Middle frontal gyrus (tissue), 1 donor: Measurements from ENCODE around the gene CR1.
"Not testable (repeated sequence)": the region's sequence is repeated elsewhere in the genome, so short reads cannot be mapped to it uniquely, and the experiment has no call there.

Experiments used
- DNase-seq: peaks from one replicate; pipeline ENCODE4 v3.0.0-alpha.2; 2015; ENCODE audit warnings: low spot score; ENCODE audit errors: extremely low spot score

The CR1 gene

DNA sequence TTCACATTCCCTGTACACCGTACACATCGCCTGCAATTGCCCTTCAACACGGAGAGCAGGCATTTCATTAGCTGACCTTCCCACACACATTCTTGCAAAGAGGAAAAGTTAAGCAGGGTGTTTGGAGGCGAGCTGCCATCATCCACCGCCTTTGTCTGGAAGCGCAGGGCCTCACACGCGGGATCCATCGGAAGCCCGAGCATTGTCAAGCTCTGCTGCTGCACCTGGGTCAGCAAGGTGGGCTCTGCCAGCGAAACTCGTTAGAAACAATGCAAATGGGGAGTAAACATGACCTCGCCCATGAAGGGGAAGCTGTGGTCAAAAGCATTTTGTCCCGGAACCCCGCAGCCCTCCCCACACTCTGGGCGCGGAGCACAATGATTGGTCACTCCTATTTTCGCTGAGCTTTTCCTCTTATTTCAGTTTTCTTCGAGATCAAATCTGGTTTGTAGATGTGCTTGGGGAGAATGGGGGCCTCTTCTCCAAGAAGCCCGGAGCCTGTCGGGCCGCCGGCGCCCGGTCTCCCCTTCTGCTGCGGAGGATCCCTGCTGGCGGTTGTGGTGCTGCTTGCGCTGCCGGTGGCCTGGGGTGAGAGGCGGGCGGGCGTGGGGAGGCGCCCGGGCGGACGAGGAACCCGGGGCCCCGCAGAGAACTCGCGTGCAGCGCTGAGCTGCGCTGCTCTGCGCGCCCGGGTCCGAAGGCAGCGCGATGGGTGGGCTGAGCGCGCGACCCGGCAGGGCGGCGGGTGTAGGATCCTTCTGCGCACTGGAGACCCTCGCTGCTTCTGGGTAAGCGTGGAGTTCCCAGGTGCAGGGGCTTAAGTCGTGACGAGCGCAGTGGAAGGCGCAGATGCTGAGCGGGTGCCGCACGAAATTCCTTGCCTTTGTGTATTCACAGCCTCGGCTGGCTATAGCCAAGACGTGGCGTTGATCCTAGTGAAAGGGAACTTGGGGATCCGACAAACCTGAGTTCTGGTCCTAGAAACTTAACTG lies at the start of gene CR1:
Gene CR1 (plus strand): TSS at position 357 of the 992 bp plus-strand sequence. CDS start 111 bp downstream, at position 468.
- DNase-seq = no peak

DNA sequence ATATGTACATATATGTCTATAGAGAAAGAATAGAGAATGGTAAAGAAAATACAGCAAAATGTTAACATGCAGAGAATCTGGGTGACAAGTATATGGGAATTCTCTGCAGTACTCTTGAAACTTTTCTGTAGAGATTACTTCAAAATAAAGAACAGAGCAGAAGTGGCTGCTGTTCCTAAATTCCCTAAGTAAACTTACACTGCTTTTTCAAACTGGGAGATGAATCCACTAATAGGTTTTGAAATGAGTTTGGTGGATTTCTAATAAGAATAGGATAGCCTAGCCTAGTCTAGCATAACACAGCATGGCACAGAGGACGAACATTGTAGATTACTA lies 42.3 kb upstream of the CR1 start:
- no peak for DNase-seq

DNA sequence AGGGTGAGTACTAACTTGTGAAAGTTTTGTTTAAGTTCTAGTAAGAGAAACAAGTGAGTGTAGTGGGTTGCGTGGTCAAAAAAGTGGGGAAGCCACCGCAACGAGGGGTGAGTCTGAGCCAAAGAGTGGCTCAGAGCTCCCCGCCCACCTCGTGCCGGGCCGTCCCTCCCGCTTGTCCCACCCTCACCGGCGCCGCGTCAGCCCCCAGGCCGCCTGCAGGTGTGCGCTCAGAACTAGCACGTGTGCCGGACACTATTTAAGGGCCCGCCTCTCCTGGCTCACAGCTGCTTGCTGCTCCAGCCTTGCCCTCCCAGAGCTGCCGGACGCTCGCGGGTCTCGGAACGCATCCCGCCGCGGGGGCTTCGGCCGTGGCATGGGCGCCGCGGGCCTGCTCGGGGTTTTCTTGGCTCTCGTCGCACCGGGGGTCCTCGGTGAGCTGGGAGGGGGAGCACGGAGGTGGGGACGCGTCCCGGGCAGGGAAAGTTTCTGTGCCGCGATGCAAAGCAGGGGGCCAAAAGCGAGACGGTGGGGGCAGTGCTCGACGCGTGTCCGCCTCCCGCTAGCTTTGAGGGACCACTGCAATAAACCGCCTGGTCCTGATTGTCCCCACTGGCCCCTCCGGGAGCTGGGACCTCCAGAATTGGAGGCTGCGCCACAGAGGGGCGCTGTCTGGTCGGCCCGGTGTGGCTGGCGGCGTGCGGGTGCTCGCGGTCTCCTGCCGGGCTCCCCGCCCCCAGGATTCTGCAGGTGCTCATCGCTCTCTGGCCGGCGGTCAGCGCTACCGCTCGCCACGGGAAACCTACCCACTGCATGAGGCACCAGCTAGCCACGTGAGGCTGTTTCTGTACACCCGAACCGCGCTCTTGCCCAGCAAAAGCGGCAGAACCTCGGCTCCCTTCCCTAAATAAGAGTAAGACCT lies 41.7 kb upstream of the CR1 start, which contains the start of gene CR2:
Gene CR2 (plus strand): TSS at position 283 of the 919 bp plus-strand sequence. CDS start 91 bp downstream, at position 374.
- no peak for DNase-seq

DNA sequence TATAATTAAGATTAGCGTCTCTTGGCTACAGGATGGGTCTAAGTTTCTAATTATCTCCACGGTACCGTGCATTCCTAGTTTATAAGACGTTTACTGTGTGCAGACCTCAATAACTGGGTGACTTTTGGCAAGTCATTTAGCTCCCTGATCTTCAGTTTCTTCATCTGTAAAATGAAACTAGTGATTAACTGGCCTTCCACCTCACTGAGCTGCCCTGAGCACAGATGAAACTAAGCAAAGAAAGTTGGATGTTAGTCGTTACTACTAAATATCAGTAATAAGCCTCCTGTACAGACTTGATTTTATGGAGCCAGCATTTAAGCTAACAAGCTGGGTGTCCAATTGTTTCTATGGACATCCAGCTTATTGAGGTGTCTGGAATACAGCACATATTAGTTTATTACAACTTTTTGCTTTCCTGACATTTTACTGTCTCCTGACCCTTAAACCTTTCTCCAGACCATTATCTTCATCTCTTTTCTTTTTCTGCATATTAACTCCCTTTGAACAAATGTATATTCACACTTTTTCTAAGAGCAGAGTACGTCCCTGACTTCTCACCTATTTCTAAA lies 40.7 kb upstream of the CR1 start:
- no peak for DNase-seq

DNA sequence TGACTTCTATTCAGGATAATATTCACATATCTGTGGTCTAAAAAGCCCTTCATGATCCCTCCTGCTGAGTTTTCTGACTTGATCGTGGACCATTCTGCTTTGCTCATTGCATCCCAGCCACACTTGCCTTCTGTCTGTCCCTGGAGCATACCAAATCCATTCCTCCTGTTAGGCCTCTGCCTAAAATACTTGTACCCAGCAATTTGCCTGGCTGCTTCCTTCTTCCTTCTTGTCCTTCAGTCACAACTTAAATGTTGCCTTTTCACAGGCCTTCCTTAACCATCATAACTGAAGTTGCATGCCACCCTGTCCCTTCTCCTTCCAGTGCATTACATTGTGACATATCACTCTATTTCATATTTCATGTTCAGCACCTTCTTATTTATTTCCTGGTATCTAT lies 37.5 kb upstream of the CR1 start:
- DNase-seq = no peak

DNA sequence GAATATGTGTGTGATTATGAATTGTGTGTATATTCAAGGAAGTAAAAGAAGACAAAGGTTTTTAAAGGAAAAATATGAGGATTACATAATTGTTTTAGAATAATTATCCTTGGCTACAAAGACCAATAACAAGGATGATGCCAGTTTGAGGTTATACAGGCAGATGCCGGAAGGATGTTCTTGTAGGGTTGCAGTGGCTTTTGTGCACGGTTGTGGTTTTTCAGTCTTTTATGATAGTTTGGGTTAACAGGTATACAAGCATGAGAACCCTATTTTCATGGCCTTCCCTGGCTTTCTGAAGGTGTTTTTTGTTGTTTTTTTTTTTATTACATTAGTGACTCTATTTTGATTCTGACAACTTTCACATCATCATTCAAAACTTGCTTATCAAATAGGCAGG lies 36.9 kb upstream of the CR1 start:
- DNase-seq = no peak

DNA sequence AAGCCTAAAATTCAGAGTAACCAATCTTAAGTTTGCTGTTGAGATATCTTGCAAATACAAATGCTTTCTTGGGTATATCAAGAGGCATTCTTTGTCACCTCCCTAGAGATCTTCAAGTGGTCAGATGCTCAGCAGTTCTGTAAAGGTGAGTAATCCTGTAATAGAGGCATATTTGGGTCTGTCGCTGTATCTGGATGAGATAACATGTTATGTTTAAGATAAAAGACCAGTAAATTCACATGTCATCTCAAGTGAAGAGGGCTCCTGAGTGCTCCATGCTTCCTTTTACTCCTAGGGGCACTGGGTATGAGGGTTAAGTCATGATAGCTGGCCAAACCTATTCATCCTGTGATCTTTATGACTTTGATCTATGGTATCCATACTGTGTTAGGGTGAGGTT lies 34.3 kb upstream of the CR1 start:
- DNase-seq = no peak

DNA sequence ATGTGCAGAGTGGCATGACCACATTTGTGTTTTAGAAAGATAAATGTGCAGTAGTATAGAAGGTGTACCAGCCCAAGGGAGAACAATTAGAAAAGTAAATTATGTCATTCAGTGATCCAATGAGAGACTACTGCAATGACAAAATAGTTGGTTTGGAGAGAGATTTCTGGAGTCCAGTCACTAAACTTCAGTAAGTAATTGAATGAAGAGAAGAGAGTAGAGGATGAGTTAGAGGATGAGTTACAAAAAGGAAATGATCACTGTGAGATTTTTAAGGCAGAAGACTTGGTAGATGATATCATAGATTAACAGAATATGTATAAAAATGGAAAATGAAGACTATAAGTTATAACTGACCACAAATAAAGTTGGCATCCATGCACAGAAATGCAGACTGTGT lies 33.4 kb upstream of the CR1 start:
- no peak for DNase-seq

DNA sequence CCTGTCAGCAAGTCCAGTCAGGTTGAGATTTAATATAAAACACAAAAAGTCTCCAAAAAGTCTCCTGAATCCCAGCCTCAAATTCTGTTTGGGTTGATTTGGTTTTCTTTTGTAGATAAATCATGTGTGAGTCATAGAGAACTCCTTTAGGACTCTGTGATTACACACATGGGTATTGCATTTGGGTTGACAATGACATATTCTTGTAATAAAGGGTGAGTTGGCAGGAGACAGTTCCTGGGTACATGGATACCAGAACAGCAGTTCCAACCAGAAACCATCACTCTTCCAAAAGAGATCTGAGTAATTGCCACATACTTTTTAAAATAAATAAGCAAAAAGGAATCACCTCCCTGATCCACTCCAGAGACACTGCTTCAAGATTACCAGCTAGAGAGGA lies 32.9 kb upstream of the CR1 start:
- DNase-seq = no peak

DNA sequence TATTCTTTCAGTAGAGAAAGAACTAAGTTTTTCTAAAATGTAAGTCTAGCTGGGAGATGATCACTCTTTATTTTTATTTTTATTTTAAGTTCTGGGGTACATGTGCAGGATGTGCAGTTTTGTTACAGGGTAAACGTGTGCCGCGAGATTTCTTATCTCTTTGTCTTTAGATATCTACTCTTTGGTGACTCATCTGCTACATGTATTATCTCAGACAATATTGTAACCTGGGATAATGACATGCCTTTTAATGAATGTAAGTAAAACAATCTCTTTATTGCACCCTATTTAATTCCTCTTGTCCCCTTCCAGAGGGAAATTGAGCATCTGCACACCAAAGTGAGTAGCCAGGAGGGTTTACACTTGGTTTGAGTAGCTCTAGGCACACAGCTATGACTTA lies 32.4 kb upstream of the CR1 start:
- DNase-seq = no peak

DNA sequence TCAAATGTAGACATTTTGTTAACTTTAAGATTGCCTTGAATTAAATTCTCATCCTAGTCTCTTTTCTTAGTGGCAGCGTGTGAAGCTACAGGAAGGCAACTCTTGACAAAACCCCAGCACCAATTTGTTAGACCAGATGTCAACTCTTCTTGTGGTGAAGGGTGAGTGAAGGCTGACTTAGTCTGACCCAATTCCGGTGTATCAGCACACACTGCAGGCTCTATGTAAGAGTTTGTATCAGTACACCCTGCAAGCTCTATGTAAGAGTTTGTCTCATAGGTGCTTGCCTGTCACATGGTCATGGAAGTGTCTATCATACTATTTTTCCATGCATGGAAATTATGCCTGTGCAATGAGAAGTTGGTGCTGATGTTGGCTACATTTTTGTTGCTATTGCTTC lies 25.0 kb upstream of the CR1 start:
- no peak for DNase-seq

DNA sequence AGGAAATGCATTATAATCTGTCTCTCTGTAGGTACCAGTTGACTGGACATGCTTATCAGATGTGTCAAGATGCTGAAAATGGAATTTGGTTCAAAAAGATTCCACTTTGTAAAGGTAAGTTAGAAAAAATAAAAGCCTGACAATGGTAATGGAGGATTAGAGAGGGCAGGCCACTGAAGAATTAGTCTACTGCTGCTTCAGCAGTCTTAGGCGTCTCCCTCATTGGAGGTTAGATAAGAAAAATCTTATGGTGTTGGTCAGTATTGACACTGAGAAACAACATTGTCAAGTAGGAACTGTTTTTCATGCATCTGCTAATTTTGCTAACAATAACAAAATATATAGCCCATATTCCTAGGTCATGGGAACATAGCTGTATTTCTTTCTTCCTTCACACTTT lies 21.7 kb upstream of the CR1 start:
- DNase-seq = no peak

DNA sequence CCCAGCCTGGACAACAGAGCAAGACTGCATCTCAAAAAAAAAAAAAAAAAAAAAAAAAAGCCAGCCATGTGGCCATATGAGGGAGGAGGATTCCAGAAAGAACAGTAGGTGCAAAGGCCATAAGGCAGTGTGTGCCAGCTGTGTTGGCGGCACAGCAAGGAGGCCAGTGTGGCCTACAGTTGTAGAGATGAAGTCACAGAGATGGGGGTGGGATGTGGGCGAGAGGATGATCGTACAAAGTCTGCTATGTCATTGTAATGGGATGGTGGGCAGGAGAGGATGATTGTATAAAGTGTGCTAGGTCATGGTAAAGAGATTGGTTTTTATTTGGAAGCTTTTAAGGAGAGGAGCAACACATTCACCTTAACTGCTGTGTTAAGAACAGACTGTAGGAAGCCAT lies 9.8 kb upstream of the CR1 start:
- no peak for DNase-seq

DNA sequence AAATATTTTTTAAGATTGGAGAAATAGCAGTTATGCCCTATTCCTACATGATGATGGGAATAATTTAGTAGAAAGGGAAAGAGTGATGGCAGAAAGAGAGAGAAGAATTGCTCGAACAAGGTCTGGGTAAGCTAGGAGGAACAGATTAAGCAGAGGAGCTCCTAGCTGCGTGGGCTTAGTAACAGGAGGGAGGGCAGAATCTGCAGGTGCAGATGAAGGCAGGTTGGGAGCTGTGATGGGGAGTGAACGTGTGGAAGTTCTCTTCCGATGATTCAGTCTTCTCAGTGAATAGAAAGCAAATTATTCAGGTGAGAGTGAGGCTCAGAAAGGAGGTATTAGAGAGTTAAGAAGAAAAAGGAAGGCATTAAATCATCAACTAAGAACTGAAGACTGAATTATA lies 8.3 kb upstream of the CR1 start:
- DNase-seq = no peak

DNA sequence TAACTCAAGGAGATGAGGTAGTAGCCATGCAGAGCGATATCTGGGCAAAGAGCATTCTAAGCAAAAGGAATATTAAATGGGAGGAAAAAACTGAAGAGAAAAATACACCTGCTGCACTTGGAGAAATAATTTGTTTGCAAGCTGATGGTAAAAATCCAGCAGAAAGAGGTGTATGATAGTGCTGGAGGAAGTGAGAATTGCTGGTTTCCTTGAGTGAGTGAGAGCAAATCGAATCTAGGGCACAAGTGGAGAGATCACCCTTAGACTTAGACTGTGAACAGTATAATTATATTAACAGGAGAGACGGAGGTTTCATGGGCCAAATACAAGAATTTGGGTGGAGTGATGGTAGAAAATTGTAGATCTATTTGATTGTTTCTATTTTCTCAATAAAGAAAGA lies 2.7 kb upstream of the CR1 start:
- DNase-seq = no peak

DNA sequence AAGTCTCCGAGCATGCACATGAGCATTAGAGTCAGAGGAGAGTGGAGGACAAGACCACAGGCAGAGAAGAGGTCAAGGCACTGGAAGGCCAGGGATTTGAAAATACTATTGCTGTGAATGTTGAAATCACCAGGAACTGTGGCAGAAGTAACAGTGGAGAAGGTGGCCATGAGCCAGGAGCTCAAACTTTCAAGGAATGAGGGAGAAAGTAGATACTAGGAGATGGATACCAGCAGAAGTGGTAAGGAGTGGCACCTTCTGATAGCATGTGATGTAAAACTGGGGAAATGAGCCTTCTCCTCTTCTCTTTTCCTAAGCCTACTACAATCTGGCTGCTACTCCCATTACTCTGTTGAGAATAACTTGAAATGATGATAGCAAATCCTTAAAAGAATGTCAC lies 1.8 kb upstream of the CR1 start:
- no peak for DNase-seq

DNA sequence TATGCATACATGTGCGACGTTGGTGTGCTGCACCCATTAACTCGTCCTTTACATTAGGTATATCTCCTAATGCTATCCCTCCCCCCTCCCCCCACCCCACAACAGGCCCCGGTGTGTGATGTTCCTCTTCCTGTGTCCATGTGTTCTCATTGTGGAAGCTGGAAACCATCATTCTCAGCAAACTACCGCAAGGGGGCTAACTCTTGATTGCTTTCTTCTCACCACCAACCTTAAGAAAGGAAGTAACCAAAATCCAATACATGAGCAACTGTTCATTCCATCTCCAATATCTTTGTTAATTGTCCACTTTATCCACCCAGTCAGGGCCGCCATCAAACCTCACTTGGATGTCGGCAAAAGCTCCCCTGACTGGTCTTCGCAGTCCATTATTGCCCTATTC lies 676 bp upstream of the CR1 start:
- not testable (repeated sequence) for DNase-seq

DNA sequence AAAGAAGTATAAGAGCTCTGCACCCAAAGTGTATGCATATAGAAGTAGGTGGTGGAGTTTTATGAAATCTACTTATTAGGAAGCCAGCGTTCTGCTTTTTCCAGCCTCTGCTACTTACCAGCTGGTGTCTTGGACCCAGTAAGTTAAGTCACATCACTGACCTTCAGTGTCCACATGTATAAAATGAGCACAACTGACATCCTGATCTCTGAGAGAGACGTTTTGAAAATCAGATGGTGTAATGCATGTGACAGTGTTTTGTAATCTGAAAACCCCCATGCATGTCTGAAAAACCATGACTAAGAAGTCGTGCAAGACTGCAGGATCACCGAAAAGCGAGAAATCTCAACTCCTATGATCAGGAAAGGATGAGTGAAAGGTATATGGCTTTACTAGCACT lies 2.0 kb downstream of the CR1 start:
- no peak for DNase-seq

DNA sequence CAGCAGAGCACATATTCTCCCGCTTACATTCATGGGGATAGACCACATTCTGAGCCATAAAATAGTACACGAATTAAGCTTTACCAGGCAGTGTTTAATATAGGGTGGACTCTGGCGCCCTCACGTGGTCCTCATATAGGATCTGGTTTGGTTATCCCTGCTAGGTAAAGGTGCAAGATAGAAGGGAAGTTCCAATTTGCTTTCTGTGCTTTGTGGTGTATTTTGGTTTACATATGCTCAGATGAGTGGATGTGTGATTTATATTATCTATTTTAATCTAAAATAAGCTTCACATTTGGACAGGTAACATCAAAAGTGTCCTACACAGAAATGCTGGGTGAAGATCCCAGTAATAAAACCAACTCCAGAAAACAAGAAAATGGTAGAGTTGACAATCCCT lies 3.6 kb downstream of the CR1 start:
- DNase-seq = peak; percentile 32

DNA sequence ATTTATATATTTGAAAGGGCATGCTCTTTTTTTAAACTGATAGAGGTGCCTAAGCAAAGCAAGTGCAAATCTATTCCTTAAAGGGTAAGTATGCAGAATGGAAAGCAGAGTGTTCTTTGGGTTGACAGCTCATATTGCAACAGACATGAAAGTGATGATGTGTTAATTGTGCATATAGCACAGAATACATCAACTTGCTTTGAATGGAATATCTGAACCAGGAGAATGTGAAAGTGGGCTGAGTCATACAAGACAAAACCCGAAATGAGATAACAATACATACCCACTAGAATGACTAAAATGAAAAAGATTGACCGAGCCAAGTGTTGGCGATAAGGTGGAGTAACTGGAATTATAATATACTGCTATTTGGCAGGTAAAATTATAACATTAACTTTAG lies 4.3 kb downstream of the CR1 start:
- no peak for DNase-seq

DNA sequence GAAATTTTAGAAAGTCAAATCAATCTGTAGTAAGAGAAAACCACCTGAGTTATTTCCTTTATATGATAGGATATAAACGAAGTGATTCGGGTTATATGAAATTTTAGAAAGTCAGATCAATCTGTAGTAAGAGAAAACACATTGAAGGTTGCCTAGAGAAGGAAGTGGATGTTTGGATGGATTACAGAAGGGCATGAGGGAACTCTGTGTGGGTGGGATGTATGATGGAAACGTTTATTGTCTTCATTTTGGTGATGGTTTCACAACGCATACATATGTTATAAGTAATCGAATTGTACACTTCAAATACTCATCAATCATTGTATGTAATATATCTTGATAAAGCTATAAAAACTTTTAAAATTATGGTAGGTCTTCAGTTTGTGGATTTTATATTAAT lies 5.1 kb downstream of the CR1 start:
- DNase-seq = no peak

DNA sequence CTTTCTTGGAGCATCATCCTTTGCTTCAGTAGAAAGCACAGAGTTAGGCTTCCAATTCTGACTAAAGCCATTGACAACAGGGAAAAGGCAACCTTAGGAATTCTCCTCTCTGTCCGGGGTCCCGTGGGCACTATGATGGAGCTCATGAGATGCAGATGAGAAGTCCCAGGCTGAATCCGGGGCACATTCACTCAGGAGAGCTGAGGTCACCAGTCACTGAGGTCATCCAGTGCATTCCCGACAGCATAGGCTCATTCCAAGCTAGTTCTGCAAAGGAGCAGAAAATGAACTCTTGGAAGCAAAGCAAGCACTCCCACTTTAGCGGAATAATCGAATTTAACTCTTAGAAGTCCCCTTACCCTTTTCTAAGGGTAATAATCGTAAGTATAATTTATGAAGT lies 6.8 kb downstream of the CR1 start:
- no peak for DNase-seq
